HTR-8/SVneo (cell line): ENCODE measurements around the gene PTTG1IP2.

Source experiments
- DNase-seq: peaks from one replicate; pipeline ENCODE4 v3.0.0; 2011; ENCODE audit warnings: low spot score, mixed read lengths; ENCODE audit not compliant: insufficient read length
- FAIRE-seq: peaks from 2 replicates; lab custom pipeline; 2011; peaks lifted over from hg19 to GRCh38; lab: Jason Lieb, UNC

PTTG1IP2 gene

GRCh38 chr7:90474284-90475210 is 5.1 kb downstream of the PTTG1IP2 start:
- DNase-seq = no peak
- FAIRE-seq = no peak

- FAIRE-seq (no peak), DNase-seq (no peak)
Observed at GRCh38 chr7:90483251-90483650, 13.8 kb downstream of the PTTG1IP2 start.

GRCh38 chr7:90484706-90485105 is 15.3 kb downstream of the PTTG1IP2 start:
- no peak for FAIRE-seq
- no peak for DNase-seq

GRCh38 chr7:90485734-90486316 is 16.4 kb downstream of the PTTG1IP2 start:
- DNase-seq (no peak), FAIRE-seq (no peak)

GRCh38 chr7:90487808-90488207 is 18.4 kb downstream of the PTTG1IP2 start:
- FAIRE-seq (no peak), DNase-seq (no peak)

GRCh38 chr7:90488220-90488619 is 18.8 kb downstream of the PTTG1IP2 start:
- FAIRE-seq (no peak), DNase-seq (no peak)

- no peak for DNase-seq
- FAIRE-seq = no peak
Observed at GRCh38 chr7:90492250-90492649, 22.8 kb downstream of the PTTG1IP2 start.

GRCh38 chr7:90495241-90495640 is 25.8 kb downstream of the PTTG1IP2 start:
- DNase-seq (no peak), FAIRE-seq (no peak)

- FAIRE-seq = no peak
- DNase-seq = no peak
Observed at GRCh38 chr7:90502539-90502938, 33.1 kb downstream of the PTTG1IP2 start.

GRCh38 chr7:90503367-90503766 is 33.9 kb downstream of the PTTG1IP2 start:
- DNase-seq (no peak), FAIRE-seq (no peak)

- DNase-seq (no peak), FAIRE-seq (no peak)
Observed at GRCh38 chr7:90507692-90508091, 38.3 kb downstream of the PTTG1IP2 start.

GRCh38 chr7:90511776-90512175 is 42.3 kb downstream of the PTTG1IP2 start:
- DNase-seq (no peak), FAIRE-seq (no peak)

GRCh38 chr7:90512821-90513254 is 43.4 kb downstream of the PTTG1IP2 start:
- FAIRE-seq = no peak
- DNase-seq = no peak

GRCh38 chr7:90516257-90516656 is 46.8 kb downstream of the PTTG1IP2 start:
- no peak for FAIRE-seq
- no peak for DNase-seq

- DNase-seq (no peak), FAIRE-seq (no peak)
Observed at GRCh38 chr7:90518630-90519029, 49.2 kb downstream of the PTTG1IP2 start.

GRCh38 chr7:90520484-90520883 is 51.0 kb downstream of the PTTG1IP2 start:
- FAIRE-seq (no peak), DNase-seq (no peak)

GRCh38 chr7:90530263-90530662 is 60.8 kb downstream of the PTTG1IP2 start:
- DNase-seq = no peak
- FAIRE-seq = no peak

- DNase-seq (no peak), FAIRE-seq (no peak)
Observed at GRCh38 chr7:90532231-90532929, 62.9 kb downstream of the PTTG1IP2 start.

GRCh38 chr7:90536449-90536848 is 67.0 kb downstream of the PTTG1IP2 start:
- no peak for DNase-seq
- FAIRE-seq = no peak

GRCh38 chr7:90538405-90538804 is 69.0 kb downstream of the PTTG1IP2 start:
- FAIRE-seq = no peak
- DNase-seq = no peak

GRCh38 chr7:90540406-90540805 is 71.0 kb downstream of the PTTG1IP2 start:
- no peak for DNase-seq
- FAIRE-seq = no peak
